ENCODE data around the gene S100A5.
"Not testable (repeated sequence)": the region's sequence is repeated elsewhere in the genome, so short reads cannot be mapped to it uniquely, and the experiment has no call there.

The S100A5 gene

GRCh38 chr1:153562021-153562420, 21.3 kb upstream of the S100A5 start:
- not testable (repeated sequence) for H3K4me1 ChIP-seq; DNase-seq (ENCODE audit: low spot score in 2 of 2); H3K4me3 ChIP-seq; H3K36me3 ChIP-seq (replicated peaks); H3K9me3 ChIP-seq; H3K27me3 ChIP-seq (ENCODE audit: low read depth)
- in situ Hi-C loops (cut with MboI; ENCODE audit: low sequenced_read_pairs) = loop anchor here (10.0 kb wide), 2 partner anchors 47 to 207 kb away; partner anchors contain the start of gene S100A9

DNA sequence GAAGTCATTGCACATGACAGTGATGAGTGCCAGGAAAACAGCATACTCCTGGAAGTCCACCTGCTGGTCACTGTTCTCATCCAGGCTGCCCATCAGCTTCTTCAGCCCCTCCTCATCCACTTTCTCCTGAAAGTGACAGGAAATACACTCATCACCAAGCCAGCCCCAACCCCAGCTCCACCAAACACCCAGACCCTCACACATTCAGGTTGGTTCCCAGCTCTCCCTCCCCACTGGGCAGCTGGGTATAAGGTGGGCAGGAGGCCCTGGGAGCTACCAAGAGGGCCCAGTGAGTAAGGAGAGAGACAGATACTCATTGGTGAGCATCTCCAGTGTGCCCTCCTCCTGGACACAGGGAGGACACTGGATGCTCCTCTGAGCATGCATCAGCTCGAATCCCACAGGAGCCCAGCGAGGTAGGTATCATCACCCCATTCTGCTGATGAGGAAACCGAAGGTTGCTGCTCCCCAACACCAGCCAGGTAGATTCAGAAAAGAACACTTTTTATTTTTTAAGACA, 20.8 kb upstream of the S100A5 start:
- Histone ChIP-seq H3K9me3 (no peaks in the 10 kb centered on the region), H3K36me3 (replicated peaks) (no peaks in the 10 kb centered on the region), H3K27me3 (ENCODE audit: low read depth) (no peaks in the 10 kb centered on the region), H3K4me1 (no peaks in the 10 kb centered on the region), H3K4me3 (no peak overlapping the region)
- in situ Hi-C loops (cut with MboI; ENCODE audit: low sequenced_read_pairs) = loop anchor here (10.0 kb wide), 2 partner anchors 47 to 207 kb away; partner anchors contain the start of gene S100A9
- DNase-seq (ENCODE audit: low spot score in 2 of 2) = no peak

GRCh38 chr1:153560771-153561465, 20.2 kb upstream of the S100A5 start:
- Histone ChIP-seq H3K9me3 (no peaks in the 10 kb centered on the region), H3K36me3 (replicated peaks) (no peaks in the 10 kb centered on the region), H3K27me3 (ENCODE audit: low read depth) (no peaks in the 10 kb centered on the region), H3K4me3 (no peak overlapping the region), H3K4me1 (no peaks in the 10 kb centered on the region)
- no peak for DNase-seq (ENCODE audit: low spot score in 2 of 2)
- in situ Hi-C loops (cut with MboI; ENCODE audit: low sequenced_read_pairs) = loop anchor here (10.0 kb wide), 2 partner anchors 46 to 206 kb away; partner anchors contain the start of gene S100A9

GRCh38 chr1:153560241-153560640, 19.5 kb upstream of the S100A5 start:
- Histone ChIP-seq H3K4me1 (no peaks in the 10 kb centered on the region), H3K27me3 (ENCODE audit: low read depth) (no peaks in the 10 kb centered on the region), H3K36me3 (replicated peaks) (no peaks in the 10 kb centered on the region), H3K9me3 (no peaks in the 10 kb centered on the region), H3K4me3 (no peak overlapping the region)
- DNase-seq (ENCODE audit: low spot score in 2 of 2) = no peak
- in situ Hi-C loops (cut with MboI; ENCODE audit: low sequenced_read_pairs) = loop anchor here (10.0 kb wide), 2 partner anchors 45 to 205 kb away; partner anchors contain the start of gene S100A9

GRCh38 chr1:153557877-153558276, 17.1 kb upstream of the S100A5 start:
- in situ Hi-C loops (cut with MboI; ENCODE audit: low sequenced_read_pairs) = no loop called here
- Histone ChIP-seq H3K4me1 (no peaks in the 10 kb centered on the region), H3K27me3 (ENCODE audit: low read depth) (no peaks in the 10 kb centered on the region), H3K4me3 (no peak overlapping the region), H3K9me3 (no peaks in the 10 kb centered on the region), H3K36me3 (replicated peaks) (no peaks in the 10 kb centered on the region)
- no peak for DNase-seq (ENCODE audit: low spot score in 2 of 2)

DNA sequence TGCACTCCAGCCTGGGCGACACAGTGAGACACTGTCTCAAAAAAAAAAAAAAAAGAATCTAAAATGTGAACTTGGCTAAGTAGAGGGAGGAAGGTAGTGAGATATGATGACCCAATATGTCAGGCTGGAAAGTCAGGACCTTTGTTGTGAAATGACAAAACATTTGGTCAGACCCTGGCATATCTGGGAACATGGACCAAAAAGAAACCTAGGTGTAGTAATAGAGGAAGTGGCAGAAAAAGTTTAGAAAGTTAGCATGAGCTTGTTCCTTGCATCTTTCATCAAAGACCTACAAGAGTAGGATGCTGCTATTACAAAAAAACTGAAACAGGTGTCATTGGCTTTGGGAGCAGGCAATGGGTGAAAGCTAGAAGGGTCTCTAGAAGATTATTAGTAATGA, 15.6 kb upstream of the S100A5 start:
- no peak for DNase-seq (ENCODE audit: low spot score in 2 of 2)
- no peaks in the 10 kb centered on the region for H3K4me1 ChIP-seq
- H3K9me3 ChIP-seq = no peaks in the 10 kb centered on the region
- no peak overlapping the region for H3K4me3 ChIP-seq
- in situ Hi-C loops (cut with MboI; ENCODE audit: low sequenced_read_pairs) = no loop called here
- no peaks in the 10 kb centered on the region for H3K36me3 ChIP-seq (replicated peaks)
- no peaks in the 10 kb centered on the region for H3K27me3 ChIP-seq (ENCODE audit: low read depth)

DNA sequence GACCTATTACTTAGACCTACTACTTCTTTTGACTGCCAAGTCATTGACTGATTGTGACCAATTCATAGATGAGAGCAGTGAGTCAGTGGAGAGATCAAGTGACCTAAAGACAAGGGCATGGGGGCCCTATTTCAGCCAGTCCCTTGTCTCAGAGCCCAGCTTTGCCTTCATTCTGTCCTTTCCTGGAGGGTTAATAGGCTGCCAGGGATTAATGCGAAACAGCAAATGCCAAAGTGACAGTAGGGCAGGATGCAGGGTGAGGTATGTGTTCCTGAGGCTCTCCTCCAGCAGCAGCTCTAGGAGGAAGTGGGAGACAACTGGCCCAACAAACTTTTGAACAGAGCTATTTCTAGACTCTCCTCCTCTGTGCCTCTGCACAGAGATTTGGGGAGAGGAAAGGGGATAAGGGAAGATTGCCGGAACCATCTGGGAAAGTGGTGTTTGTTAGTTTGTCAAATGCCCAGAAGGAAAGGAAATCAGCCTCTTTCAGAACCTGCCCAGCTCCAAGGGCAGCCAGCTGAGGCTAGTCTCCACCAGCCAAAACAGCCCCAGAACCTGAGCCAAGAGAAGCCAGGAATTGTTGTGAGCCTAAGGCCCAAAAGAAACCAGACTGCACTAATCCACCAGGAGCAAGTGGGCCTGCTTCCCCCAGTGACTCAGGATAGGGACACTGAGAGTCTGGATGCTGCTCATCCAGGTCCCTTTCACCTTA, 13.3 kb upstream of the S100A5 start:
- Histone ChIP-seq H3K9me3 (no peaks in the 10 kb centered on the region), H3K36me3 (replicated peaks) (no peaks in the 10 kb centered on the region), H3K27me3 (ENCODE audit: low read depth) (no peaks in the 10 kb centered on the region), H3K4me3 (no peak overlapping the region), H3K4me1 (no peaks in the 10 kb centered on the region)
- in situ Hi-C loops (cut with MboI; ENCODE audit: low sequenced_read_pairs) = no loop called here
- DNase-seq (ENCODE audit: low spot score in 2 of 2) = no peak

GRCh38 chr1:153553096-153553495, 12.4 kb upstream of the S100A5 start:
- no peaks in the 10 kb centered on the region for H3K27me3 ChIP-seq (ENCODE audit: low read depth)
- no peaks in the 10 kb centered on the region for H3K9me3 ChIP-seq
- H3K4me1 ChIP-seq = no peaks in the 10 kb centered on the region
- H3K36me3 ChIP-seq (replicated peaks) = no peaks in the 10 kb centered on the region
- in situ Hi-C loops (cut with MboI; ENCODE audit: low sequenced_read_pairs) = no loop called here
- no peak for DNase-seq (ENCODE audit: low spot score in 2 of 2)
- no peak overlapping the region for H3K4me3 ChIP-seq

- in situ Hi-C loops (cut with MboI; ENCODE audit: low sequenced_read_pairs) = no loop called here
- H3K36me3 ChIP-seq (replicated peaks) = no peaks in the 10 kb centered on the region
- peak in 1 of 2 experiments; percentile 22 for DNase-seq (ENCODE audit: low spot score in 2 of 2)
Measured at GRCh38 chr1:153552335-153552734, 11.6 kb upstream of the S100A5 start.

DNA sequence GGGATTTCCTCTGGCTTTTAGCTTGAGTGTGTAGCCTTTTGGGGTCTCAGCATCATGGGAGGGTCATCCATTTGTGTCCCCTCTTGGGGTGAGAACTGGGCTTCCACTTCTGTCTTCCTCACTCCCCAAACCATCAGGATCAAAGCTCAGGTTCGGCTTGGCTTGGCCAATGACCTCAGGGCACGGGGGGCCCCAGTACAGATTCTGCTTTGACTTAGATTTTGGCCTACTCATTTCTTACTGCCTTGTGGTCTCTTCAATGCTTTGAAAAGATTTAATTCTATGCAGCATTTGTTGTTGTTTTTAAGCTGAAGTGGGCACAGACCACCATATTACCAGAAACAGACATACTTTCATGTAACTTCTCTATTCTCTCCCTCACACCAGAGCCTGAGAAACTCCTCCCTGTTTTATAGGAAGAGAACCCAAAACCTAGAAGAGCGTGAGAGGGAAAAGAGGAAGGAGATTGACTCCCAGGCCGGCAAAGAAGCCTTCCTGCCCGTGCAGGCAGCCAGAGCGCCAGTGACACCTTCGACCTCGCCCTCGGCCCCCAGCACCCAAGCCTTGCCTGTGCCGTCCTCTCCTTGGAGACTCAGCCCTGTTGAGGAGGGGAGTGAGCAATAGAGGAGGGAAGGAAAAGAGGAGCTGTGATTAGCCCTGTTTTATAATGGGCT, 10.2 kb upstream of the S100A5 start:
- no peaks in the 10 kb centered on the region for H3K36me3 ChIP-seq (replicated peaks)
- no peaks in the 10 kb centered on the region; the same call in 1 of the 2 replicates for H3K4me1 ChIP-seq
- no peak for DNase-seq (ENCODE audit: low spot score in 2 of 2)
- in situ Hi-C loops (cut with MboI; ENCODE audit: low sequenced_read_pairs) = no loop called here
- no peak overlapping the region for H3K4me3 ChIP-seq
- H3K9me3 ChIP-seq = no peaks in the 10 kb centered on the region
- H3K27me3 ChIP-seq (ENCODE audit: low read depth) = no peaks in the 10 kb centered on the region

More at GRCh38 chr1:153552335-153552734, 11.6 kb upstream of the S100A5 start:
- Histone ChIP-seq H3K27me3 (ENCODE audit: low read depth) (no peaks in the 10 kb centered on the region), H3K4me1 (no peaks in the 10 kb centered on the region), H3K9me3 (no peaks in the 10 kb centered on the region), H3K4me3 (no peak overlapping the region)

- Histone ChIP-seq H3K27me3 (ENCODE audit: low read depth) (no peaks in the 10 kb centered on the region), H3K4me3 (no peak overlapping the region), H3K9me3 (no peaks in the 10 kb centered on the region), H3K4me1 (peaks cover 3% of the 10 kb centered on the region), H3K36me3 (replicated peaks) (no peaks in the 10 kb centered on the region)
- DNase-seq (ENCODE audit: low spot score in 2 of 2) = no peak
- in situ Hi-C loops (cut with MboI; ENCODE audit: low sequenced_read_pairs) = no loop called here
Measured at GRCh38 chr1:153550398-153550758, 9.6 kb upstream of the S100A5 start.

DNA sequence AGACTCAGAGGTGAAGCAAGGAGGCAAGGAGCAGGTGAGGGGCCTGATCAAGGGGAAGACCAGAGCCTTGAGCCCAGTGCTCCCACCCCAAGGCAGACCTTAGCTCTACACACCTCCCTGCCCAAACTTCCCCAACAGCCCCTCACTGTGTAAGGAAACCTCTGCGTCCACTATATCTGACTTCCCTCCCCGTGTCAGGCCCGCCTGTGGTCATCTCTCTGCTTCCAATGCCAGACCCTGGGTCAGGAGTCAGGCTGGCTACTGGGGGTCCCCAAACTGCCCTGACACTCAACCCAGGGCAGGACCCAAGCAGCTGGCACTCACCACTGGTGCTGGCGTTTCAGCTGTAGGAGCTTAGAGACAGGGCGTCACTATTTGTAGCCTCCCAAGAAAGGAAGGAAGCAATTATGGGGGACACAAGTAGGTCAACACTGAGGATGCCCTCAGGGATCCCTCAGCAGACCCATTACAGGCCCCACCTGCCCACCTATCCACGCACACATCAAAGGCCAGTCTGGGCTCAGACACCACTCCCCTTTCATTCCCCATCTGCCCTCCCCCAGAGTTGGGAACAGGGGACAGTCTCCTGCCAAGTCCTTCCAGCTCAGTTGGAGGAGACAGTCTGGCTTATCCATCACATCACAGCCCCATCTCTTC, 9.1 kb upstream of the S100A5 start:
- Histone ChIP-seq H3K4me3 (no peak overlapping the region), H3K36me3 (replicated peaks) (no peaks in the 10 kb centered on the region), H3K4me1 (peaks cover 6% of the 10 kb centered on the region), H3K27me3 (ENCODE audit: low read depth) (no peaks in the 10 kb centered on the region), H3K9me3 (no peaks in the 10 kb centered on the region)
- DNase-seq (ENCODE audit: low spot score in 2 of 2) = no peak
- in situ Hi-C loops (cut with MboI; ENCODE audit: low sequenced_read_pairs) = no loop called here
